HL-60/S4 (cell line): ENCODE results near the gene HAPLN1.

Experiments
- in situ Hi-C: fragments of 300-500 bp; cut with MboI; formaldehyde crosslinking; loops from 2 replicates; pipeline ENCODE4 v1.14.3; 2022; ENCODE audit warnings: low sequenced_read_pairs

The HAPLN1 gene

GRCh38 chr5:83718936-83719495 lies 1.6 kb downstream of the HAPLN1 start:
- in situ Hi-C loops = no loop called here

- in situ Hi-C loops = no loop called here
These were observed 2.3 kb downstream of the HAPLN1 start for GRCh38 chr5:83718195-83718825.

- in situ Hi-C loops = no loop called here
These were observed 5.2 kb downstream of the HAPLN1 start for GRCh38 chr5:83715236-83716065.

- in situ Hi-C loops = no loop called here
These were observed 5.8 kb downstream of the HAPLN1 start for GRCh38 chr5:83714810-83715209.

DNA sequence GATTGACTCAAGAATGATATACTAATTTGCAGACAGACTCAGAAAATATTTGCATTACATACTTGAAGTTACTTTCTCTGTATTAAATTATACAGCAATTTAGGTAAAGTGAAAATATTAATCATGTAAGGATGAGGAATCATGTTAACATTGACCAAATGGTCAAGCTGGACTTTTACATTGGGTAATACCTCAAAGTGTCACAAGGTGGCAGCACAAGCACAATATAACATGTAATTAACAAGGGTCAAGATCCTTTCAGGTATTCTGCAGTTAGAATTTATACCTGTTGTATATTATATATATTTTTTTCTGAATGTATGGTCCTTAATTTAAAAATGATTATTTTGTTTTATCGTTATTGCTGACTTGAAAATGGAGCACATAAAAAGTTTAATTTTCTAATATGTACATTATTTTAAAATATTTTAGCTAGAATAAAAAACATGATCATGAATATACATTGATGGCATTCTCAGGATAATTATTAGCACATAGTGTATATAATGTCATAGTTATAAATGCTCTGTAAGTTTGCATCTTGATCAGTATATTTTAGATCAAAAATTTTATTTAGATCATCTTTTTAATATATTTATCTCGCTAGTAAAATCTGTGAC lies 8.6 kb downstream of the HAPLN1 start:
- in situ Hi-C loops = no loop called here

- in situ Hi-C loops = no loop called here
These were observed 10.7 kb downstream of the HAPLN1 start for GRCh38 chr5:83709973-83710372.

DNA sequence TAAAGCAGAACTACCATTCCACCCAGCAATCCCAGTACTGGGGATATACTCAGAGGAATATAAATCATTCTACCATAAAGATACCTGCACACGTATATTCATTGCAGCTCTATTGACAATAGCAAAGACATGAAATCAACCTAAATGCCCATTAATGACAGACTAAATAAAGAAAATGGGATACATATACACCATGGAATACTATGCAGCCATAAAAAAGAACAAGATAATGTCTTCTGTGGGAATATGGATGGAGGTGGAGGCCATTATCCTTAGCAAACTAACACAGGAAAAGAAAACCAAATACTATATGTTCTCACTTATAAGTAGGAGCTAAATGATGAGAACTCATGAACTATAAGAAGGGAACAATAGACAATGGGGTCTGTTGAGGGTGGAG lies 12.5 kb downstream of the HAPLN1 start:
- in situ Hi-C loops = no loop called here

GRCh38 chr5:83703059-83703458 lies 17.6 kb downstream of the HAPLN1 start:
- in situ Hi-C loops = no loop called here

DNA sequence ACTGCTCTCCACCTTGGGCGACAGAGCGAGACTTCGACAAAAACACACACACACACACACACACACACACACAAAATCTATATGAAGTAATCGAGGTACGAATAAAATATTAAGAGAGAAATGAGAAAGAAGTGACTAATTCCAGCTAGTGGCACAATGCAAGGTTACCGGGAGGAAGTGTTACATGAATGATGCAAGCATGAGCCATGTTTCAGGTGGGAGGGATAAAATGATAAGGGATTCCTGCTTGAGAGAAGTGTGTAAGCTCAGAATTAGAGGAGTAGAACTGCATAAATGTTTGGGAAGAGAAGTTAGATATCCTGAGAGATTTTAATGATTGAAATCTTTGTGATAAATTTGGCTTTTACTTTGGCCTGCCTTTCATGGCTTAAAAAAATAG lies 18.8 kb downstream of the HAPLN1 start:
- in situ Hi-C loops = no loop called here

DNA sequence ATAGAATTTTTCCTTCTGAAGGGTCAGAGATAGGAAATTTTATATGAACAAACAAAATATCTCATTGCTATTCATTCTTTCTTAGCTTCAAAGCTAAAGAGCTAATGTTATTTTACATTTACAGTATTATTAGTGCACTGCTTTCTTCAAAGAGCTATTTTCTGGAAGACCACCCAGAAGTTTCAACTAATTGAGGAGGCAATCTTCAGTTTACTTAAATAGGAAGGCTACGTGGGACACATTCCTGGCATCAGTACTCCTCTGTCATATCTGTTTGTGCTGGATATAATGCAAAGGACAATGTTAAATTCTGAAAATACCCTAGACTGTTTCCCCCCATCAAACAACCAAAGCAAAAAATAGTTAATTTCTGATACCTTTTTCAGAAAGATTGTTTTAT lies 30.8 kb downstream of the HAPLN1 start:
- in situ Hi-C loops = no loop called here

DNA sequence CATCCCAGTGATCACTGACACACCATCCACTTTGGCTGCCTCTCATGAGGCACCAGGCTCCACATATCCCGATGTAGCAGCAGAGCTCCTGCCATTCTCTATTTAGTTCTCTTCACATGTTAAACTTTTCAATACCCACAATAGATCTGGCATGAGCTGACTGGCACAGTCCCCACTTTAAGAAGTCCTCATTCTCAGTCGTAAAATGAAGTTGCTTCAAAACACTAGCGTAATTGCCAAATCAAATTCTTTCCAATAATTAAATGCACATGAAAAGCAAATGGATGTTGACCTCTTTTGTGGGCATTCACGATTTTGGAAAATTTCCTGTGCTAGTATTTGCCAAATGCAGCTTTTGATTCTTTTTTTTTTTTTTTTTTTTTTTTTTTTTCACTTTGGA lies 32.4 kb downstream of the HAPLN1 start:
- in situ Hi-C loops = no loop called here

DNA sequence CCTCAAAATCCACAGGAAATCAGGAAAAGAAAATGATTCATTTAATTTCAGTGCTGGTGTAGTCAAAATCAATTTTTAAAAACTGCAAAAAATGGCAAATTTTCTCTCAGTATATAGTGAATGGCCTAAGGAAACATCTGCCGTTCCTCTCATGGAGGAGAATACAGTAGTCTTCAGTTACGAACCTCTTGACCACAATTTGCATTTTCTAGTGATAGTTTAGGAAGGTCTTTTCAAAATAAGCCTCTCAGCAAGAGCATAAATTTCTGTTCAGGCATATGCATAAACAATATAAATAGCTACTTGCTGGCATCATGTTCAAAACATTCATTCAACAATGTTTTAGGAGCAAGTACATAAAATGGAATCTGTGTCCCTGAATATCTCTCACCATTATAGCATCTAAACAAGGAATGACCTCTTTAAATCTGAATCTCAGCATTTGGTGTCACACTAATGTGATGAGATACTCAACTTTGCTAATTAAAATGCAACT lies 33.5 kb downstream of the HAPLN1 start:
- in situ Hi-C loops = no loop called here

- in situ Hi-C loops = no loop called here
These were observed 34.4 kb downstream of the HAPLN1 start for GRCh38 chr5:83686251-83686650.

GRCh38 chr5:83683836-83684235 lies 36.8 kb downstream of the HAPLN1 start:
- in situ Hi-C loops = no loop called here

DNA sequence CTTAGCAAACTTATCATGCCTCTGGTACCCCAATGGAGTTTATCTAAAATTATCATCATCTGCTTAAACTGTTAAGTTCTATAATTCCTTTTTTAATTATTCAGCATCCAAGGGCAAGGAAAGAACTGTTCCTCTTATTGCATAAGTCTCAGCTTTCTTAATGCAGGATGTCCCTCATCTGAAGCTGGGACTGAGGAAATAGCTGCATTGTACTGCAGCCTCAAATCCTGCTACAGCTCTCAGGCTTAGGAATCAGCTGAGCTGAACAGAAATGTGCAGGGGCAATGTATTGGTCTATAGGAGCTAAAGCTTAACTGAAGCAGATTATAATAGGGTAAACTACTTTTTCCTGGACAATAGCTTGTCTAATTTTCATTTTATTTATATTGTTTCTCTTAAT lies 48.0 kb downstream of the HAPLN1 start:
- in situ Hi-C loops = no loop called here

GRCh38 chr5:83672158-83672557 lies 48.5 kb downstream of the HAPLN1 start:
- in situ Hi-C loops = no loop called here

DNA sequence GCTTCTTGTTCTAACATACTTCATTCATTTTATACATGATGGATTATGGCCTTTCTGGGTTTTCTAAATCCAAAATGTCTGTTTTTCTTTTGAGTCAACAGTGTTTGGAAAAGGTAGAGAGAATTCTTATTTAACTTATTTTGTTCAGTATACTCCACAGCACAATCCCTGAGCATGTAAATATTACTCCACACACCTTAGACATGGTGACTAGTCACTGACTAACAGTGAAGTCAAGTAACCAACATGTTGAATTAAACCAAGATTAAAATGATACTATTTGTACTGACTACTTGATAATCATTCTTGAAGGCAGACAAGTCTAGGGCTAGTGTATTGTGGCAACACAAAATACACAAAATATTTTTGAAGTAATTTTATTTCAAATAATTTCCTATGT lies 55.0 kb downstream of the HAPLN1 start:
- in situ Hi-C loops = no loop called here

DNA sequence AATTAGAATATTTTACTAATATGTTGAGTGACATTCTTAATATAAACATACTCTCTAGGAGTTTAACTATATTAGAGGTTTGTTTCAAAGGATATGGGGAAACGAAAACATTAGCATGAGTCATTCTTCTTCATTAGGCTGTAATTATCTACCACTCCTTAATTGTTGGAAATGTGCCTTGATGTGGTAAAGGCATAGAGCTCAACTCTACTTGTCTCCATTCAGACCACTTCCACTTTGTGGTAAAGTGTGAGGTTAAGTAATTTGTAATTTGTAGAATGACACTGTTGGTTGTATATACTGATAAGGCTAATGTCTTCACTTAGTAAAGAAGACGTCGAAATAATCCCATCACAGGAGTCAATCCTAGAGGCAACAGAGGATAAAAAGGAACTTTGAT lies 58.1 kb downstream of the HAPLN1 start:
- in situ Hi-C loops = no loop called here

DNA sequence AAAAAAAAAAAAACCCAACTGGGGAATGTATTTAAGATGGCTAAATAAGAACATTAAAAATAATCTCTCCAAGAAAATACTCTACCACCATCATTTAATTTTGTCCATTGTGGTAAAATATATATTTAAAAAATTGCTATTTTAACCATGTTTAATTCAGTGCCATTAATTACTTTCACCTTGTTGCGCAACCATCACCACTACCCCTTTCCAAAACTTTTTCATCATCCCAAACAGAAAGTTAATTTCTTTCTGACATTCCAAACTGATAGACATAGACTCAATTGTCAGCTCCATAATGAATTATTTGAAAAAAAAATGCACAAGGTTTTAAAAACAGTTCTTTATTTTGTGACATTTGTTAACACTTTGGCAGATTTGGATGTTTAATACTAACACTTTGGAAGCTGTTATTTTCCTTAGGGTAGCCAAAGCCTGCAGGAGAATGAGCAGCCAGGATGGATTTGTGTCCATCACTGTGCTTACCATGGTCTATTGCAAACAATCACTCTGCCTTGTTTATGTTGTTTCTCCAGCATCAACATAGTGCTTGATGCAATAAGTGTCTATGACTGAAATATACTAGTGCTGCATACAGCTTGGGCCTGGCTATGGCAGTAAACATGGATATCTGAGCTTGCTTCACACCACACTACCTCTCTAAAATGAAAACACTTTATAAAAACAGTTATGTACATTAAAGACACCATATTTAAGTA lies 62.7 kb downstream of the HAPLN1 start:
- in situ Hi-C loops = no loop called here

- in situ Hi-C loops = no loop called here
These were observed 66.1 kb downstream of the HAPLN1 start for GRCh38 chr5:83654427-83654994.

DNA sequence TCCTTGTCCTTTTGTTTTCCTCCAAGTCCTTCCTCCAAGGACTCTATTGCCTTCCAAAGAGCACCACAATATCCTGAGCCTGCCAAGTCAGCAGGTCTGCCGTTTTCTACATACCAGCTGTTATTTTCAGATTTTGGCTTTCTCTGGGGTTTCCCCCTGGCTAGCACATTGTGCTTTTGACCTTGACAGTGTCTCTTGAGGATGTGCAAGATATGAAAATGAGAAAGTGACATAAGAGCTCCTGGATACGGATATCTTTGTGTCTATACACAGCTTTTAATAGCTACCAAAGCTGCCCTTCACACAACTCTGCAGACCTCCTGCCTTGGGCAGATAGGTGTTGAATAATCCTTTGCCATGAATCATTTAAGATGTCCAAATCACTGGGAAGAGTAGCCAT lies 67.0 kb downstream of the HAPLN1 start:
- in situ Hi-C loops = no loop called here
